HepG2 (cell line): ENCODE measurements around the gene XIST.

ENCODE experiments used
- ATF7-NPFF ChIP-seq: sonication (generic); formaldehyde crosslinking; IDR thresholded peaks from 2 replicates; pipeline ENCODE4 v1.8.1; 2023; ENCODE audit warnings: mild to moderate bottlenecking, low read depth, missing genetic modification reagents, moderate library complexity
- MEIS1 ChIP-seq: sonication (generic); formaldehyde crosslinking; IDR thresholded peaks from 2 replicates; pipeline ENCODE4 v1.9.0; 2021; ENCODE audit warnings: mild to moderate bottlenecking, missing genetic modification reagents, moderate library complexity, borderline replicate concordance
- POLR2A ChIP-seq, 2 experiments: IDR thresholded peaks; 2 replicates each; pipeline ENCODE4 v1.6.1; 2011; ENCODE audit warnings: low read depth in 2 of 2, low read length in 2 of 2, mild to moderate bottlenecking in 1 of 2, moderate library complexity in 1 of 2; ENCODE audit not compliant: insufficient read depth in 1 of 2
- ZBTB4 ChIP-seq: sonication (generic); formaldehyde crosslinking; IDR thresholded peaks from 2 replicates; pipeline ENCODE4 v1.4.0; 2020; ENCODE audit warnings: missing genetic modification reagents, mild to moderate bottlenecking, borderline replicate concordance

GRCh38 chrX:73841337-73841736, 11.2 kb downstream of the XIST start:
- no peak for TF ChIP-seq ATF7-NPFF
- no peak for TF ChIP-seq ZBTB4 (CRISPR knock-in tag)
- no peak for TF ChIP-seq MEIS1 (CRISPR knock-in tag)
- TF ChIP-seq POLR2A (IDR thresholded peaks at IDR 0.05; ENCODE audit: insufficient read depth in 1 of 2, low read depth in 2 of 2, low read length in 2 of 2) = no peak
